DMS153 treated with DMSO at 0.1 percent for 48 hours (cell line): ENCODE data around the gene SLC6A18.

ENCODE experiments used
- DNase-seq: peaks from one replicate; lab custom pipeline; 2025; ENCODE audit not compliant: unreplicated experiment; lab: John Stamatoyannopoulos, UW

Gene SLC6A18

DNA sequence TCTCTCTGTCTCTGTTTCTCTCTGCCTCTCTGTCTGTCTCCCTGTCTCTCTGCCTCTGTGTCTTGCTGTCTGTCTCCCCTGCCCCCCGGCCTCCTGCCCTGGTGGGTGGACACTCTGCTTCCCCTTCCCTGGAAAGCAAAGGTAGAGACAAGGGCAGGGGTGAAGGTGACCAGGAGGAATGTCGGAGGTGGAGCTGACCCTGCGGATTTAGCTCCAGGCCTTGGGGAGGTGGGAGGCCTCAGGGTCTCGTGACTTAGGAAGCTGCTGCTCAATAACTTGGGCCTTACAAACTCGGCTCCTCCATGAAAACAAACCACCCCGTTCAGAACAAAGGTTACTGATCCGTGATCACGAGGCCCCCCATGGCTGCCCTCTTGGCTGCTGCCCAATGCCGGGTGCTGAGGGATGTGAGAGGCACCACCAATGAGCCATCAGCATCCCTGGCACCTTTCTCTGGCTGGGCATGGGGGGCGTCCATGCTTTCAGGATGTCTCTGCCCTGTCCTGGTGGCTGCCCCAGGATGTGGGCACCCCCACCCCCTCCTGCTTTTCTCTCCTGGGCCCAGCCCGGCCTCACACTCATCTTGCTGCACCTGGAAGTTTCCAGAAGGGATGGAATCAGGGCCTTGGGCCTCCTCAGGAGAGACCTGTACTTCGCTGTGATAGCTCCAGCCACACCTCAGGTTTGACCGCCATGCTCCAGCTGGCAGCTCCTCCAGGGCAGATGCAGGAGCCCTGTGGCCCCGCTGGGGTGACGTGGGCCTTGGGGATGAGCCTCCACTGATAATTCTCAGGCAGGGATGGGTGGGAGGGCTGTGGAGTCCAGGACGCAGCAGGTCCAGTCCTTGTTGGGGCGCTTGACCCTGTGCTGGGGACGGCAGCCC is 38.6 kb upstream of the SLC6A18 start:
- DNase-seq = no peak

GRCh38 chr5:1187234-1187949 is 37.8 kb upstream of the SLC6A18 start:
- no peak for DNase-seq

DNA sequence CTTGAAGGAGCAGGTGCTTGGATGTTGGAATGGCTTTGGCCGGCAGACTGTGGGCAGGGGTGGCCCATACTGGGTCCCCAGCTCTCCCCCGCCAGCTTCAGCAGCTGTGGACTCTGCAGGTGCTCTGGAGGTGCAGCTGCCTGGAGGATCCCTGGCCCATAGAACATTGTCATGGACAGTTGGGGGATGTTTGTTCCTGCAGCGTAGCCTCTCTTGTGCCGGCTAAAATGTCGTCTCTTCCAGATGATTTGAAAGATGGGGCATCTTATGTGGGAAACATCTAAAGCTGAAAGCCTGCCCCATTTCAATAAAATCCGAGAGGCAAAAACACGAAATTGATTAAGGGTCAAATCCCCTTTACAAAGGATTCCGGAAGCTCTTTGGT is 37.2 kb upstream of the SLC6A18 start:
- DNase-seq = no peak

DNA sequence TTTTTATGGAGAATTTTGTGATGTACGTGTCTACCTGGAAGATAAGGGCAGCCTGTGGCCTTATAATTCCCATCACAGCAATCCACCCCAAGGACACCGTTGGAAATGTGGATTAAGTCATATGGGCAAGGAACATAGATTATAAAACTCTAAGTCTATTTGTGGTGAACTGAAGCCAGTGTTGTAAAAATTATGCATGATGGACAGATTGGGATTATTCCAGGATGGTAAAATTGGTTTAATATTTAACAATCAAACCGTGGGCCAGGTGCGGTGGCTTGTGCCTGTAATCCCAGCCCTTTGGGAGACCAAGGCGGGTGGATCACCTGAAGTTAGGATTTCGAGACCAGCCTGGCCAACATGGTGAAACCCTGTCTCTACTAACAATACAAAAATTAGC is 36.7 kb upstream of the SLC6A18 start:
- no peak for DNase-seq

DNA sequence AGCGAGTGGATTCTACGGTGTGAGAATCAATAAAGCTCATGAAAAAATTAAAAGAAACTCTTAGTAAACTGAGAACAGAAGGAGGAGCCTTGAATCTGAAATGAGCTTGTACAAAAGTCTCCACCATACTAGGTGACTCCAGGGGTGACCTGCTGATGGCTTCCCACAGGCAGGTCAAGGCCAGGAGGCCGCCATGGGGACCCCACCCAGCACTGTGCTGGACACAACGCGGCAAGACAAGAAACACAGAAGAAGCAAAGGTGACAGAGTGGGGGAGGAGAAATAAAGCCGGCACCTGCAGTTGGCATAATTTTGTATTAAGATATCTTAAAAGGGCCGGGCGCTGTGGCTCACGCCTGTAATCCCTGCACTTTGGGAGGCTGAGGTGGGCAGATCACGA is 35.9 kb upstream of the SLC6A18 start:
- DNase-seq = no peak

- DNase-seq = no peak
These were observed 34.9 kb upstream of the SLC6A18 start for GRCh38 chr5:1190278-1190677.

GRCh38 chr5:1190837-1191239 is 34.3 kb upstream of the SLC6A18 start:
- no peak for DNase-seq

DNA sequence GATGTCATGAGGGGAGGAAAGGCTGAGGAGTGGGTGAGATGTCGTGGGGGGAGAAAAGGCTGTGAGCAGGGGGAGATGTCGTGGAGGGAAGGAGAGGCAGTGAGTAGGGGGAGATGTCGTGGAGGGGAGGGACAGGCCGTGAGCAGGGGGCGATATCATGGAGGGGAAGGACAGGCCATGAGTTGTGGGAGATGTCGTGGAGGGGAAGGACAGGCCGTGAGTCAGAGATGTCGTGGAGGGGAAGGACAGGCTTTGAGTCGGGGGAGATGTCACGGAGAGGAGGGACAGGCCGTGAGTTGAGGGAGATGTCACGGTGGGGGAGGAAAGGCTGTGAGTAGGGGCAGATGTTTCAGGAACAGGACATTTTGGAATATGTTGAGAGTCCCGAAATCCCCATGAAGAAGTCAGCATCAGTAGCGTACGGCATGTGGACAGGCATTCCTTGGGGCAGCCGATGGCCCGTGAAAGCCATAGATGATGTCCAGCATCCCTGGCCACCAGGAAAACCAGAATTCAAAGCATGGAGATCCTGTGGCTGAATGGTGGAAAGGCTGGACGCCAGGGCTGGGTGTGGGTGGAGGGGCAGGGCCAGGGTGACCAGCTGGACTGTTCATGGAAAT is 32.1 kb upstream of the SLC6A18 start:
- DNase-seq = no peak

GRCh38 chr5:1193591-1193985 is 31.6 kb upstream of the SLC6A18 start:
- DNase-seq = peak; percentile 13

DNA sequence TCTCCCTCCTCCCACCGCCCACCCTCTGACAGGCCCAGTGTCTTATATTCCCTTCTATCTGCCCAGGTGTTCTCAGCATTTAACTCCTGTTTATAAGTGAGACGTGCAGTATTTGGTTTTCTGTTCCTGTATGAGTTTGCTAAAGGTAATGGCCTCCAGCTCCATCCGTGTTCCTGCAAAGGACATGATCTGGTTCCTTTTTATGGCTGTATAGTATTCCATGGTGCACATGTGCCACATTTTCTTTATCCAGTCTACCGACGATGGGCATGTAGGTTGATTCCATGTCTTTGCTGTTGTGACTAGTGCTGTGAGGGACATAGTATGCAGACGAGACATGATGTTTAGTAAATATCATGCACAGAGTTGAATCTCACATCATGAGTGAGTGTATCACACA is 30.8 kb upstream of the SLC6A18 start:
- no peak for DNase-seq

DNA sequence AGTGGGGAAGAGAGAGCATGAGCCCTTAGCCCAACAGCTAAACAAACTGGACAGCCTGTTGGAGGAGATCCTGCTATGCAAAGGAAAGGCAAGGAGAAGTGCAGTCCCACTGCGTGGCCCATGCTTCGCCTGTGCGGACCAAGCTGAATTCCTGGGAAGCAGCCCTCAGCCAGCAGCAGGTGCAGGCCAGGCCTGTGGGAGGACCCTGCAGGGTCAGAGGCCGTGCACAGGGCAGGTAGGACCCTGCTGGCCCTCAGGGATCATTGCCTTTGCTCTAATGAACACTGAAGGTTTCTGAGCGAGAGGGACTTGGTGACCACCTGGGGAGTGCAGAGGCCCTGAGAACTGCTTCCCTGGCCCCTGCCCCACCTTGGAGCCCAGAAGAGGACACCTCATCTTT is 29.7 kb upstream of the SLC6A18 start:
- no peak for DNase-seq

- DNase-seq = no peak
These were observed 29.3 kb upstream of the SLC6A18 start for GRCh38 chr5:1195916-1196315.

DNA sequence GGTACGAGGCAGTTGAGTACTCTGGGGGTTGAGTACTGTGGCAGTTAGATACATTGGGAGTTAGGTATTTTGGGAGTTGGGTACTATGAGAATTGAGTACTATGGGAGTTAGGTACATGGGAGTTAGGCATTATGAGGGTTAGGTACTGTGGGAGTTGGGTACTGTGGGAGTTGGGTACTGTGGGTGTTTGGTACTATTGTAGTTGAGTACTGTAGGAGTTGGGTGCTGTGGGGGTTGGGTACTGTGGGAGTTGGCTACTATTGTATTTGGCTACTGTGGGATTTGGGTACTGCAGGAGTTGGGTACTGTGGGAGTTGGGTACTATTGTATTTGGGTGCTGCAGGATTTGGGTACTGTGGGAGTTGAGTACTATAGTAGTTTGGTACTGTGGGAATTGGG is 28.6 kb upstream of the SLC6A18 start:
- DNase-seq = no peak

DNA sequence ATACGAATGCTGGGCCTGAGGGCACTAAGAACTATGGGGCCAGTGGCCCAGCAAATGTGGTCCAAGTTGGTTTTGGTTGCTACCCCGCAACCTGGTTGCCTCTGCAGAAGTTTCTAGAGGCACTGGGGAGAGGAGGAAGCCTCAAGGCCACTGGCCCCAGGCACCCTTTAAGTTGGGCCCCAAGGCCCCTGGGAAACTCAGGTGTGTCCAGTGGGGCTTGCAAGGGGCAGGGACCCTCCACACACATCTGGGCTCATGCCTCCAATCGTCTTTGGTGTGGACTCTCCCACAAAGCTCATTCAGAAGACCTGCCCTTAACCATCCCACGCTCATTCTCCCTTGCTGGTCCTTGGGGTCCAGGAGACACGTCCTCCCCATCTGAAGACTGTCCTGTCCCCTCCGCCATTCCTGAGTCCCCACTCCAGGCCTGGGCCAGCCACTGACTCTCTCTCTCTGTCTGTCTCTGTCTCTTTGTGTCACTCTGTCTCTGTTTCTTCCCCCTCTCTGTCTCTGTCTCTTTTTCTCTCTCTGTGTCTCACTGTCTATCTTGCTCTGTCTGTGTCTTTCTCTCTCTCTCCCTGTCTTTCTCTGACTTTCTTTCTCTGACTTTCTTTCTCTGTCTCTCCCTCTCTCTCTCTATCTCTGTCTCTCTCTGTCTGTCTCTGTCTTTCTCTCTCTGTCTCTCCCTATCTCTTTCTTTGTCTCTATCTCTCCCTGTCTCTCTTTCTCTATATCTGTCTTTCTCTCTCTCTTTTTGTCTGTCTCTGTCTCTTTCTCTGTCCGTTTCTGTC is 27.1 kb upstream of the SLC6A18 start:
- DNase-seq = no peak

- no peak for DNase-seq
These were observed 25.9 kb upstream of the SLC6A18 start for GRCh38 chr5:1199340-1199648.

DNA sequence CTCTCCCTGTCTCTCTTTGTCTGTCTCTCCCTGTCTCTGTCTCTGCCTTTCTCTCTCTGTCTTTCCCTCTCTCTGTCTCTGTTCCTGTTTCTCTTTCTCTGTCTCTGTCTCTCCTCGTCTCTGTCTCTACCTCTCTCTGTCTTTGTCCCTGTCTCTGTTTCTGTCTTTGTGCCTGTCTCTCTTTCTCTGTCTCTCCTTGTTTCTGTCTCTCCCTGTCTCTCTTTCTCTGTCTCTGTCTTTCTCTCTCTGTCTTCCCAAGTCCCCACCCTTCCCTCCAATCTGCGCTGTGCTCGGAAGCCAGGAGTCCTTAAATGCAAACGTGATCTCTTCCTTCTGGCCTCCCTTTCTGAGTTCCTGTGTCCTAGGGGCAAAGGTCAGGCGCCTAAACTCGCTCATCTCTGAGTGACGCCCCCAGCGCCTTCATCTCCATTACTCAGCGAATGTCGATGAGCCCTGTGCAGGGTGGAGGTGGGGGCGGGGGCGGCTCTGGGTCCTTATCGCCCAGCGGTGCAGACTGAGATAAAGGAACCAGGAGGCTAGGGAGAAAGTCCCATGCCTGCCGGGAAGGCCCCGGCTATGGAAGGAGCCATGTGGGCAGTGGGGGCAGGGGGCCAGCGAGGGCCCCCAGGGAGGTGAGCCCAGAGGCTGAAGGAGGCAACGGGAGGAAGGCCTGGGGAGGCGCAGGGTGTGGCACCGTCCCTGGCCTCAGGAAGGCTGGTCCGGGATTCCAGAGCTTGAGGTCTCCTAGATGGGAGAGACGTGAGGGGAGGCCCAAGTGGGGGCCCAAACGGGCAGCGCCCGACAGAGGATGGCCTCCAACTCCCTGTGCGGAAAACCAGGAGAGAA is 25.3 kb upstream of the SLC6A18 start:
- DNase-seq = no peak

DNA sequence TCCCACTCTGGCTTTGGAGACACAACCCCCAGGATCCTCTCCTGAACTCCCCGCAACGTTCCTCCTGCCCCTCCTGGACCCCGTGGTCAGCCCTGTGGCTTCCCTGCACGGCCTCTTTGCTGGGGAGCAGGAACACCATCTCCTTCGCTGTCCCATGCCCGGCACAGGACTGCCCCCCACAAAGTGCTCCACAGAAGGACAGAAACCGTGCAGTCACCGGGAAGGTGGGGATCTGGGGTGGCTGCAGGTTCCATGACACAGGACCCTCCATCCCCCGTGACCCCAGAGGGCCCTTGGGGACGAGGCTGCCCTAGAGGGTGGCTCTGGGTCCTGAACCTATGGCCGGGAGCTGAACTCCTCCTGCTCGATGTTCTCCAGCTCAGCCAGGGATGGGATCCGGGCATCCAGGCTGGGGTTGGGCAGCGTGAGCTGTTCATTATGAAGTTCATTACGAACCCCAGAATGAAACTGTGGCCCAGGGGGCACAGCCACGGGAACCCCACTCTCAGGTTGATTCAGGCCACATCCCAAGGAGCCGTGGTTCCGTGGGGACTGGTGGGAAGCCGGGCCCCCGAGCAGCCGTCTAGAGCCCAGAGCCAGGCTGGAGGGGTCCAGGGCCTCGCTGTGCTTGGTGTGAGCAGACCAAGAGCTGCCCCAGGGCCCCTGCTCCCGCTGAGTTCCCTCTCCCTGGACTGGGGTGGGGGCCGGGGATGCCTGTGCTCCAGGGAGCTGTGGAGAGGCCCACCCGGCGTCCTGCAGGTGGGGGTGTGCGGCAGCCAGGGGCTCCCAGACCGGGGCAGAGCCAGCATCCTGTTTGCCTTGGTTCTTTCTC is 24.5 kb upstream of the SLC6A18 start:
- DNase-seq = no peak

- no peak for DNase-seq
These were observed 23.7 kb upstream of the SLC6A18 start, which contains the start of gene SLC6A19 for GRCh38 chr5:1201327-1202025. Gene SLC6A19 (plus strand): TSS chr5:1201595. CDS start chr5:1201651, 56 bp downstream.
